SHP77 treated with DMSO at 0.1 percent for 48 hours (cell line): Measurements from ENCODE around the gene LTBP1.

ENCODE experiments used
- DNase-seq: peaks from one replicate; lab custom pipeline; 2025; lab: John Stamatoyannopoulos, UW

LTBP1 gene

DNA sequence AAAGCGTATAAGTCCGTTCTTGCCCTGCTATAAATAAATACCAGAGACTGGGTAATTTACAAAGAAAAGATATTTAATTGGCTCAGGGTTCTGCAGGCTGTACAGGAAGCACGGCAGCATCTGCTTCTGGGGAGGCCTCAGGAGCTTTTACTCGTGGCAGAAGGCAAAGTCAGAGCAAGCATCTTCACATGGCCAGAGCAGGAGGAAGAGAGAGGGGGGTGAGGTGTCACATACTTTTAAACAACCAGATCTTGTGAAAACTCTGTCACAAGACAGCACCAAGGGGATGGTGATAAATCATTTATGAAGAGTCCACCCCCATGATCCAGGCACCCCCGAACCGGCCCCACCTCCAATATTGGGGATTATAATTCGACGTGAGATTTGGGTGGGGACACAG, 130.6 kb downstream of the LTBP1 start:
- DNase-seq, result no peak

DNA sequence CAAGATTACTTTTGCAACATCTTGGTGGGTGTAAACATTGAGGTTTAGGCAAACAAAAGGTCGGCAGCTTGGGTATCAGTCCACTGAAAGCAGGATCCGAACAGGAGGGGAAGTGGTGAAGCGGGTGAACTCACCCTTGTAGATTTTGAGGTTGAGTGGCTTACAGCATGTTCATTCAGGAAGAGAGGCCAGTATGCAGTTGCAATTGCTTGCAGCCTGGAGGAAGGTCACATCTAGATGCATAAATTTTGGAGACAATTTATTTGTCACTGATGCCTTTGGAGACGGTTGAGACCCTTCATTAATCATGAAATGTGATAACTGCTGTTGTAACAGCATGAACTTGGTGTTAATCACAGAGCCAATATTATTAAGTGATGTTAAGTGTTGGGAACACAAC, 131.1 kb downstream of the LTBP1 start:
- DNase-seq, result no peak

DNA sequence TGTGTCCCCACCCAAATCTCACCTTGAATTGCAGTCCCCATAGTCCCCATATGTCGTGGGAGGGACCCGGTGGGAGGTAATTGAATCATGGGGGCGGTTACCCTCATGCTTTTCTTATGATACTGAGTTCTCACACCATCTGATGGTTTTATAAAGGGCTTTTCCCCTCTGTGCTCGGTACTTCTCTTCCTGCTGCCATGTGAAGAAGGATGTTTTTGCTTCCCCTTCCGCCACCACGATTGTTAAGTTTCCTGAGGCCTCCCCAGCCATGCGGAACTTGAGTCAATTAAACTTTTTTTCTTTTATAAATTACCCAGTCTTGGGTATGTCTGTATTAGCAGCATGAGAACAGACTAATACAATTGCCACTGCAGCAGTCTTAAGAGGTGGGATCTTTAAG, 134.9 kb downstream of the LTBP1 start:
- DNase-seq, result no peak

- DNase-seq, result no peak
Observed at GRCh38 chr2:33083699-33084387, 137.1 kb downstream of the LTBP1 start.

DNA sequence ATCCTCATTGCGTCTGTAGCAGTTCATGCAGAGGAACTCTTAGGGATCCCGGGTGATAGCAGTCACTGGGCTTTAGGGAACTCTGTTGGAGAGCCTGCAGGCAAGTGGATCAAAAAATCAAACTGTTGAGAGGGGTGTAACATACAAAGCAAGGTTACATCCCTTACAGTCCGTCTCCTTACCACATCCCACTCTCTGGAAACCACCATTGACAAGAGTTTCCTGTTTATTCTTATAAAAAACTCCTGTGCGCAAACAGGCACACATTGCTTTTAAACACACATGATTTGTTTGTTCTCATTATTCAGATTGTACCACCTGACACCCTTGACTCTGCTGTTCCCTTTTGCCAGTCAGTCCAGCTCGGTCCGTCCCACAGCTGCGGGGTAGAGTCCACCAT, 137.7 kb downstream of the LTBP1 start:
- DNase-seq, result no peak

- DNase-seq, result no peak
Observed at GRCh38 chr2:33085646-33086045, 138.9 kb downstream of the LTBP1 start.

- no peak for DNase-seq
Observed at GRCh38 chr2:33086400-33087015, 139.8 kb downstream of the LTBP1 start.

GRCh38 chr2:33090553-33091134, 143.9 kb downstream of the LTBP1 start:
- DNase-seq, result no peak

- DNase-seq, result no peak
Observed at GRCh38 chr2:33091541-33092123, 144.9 kb downstream of the LTBP1 start.

DNA sequence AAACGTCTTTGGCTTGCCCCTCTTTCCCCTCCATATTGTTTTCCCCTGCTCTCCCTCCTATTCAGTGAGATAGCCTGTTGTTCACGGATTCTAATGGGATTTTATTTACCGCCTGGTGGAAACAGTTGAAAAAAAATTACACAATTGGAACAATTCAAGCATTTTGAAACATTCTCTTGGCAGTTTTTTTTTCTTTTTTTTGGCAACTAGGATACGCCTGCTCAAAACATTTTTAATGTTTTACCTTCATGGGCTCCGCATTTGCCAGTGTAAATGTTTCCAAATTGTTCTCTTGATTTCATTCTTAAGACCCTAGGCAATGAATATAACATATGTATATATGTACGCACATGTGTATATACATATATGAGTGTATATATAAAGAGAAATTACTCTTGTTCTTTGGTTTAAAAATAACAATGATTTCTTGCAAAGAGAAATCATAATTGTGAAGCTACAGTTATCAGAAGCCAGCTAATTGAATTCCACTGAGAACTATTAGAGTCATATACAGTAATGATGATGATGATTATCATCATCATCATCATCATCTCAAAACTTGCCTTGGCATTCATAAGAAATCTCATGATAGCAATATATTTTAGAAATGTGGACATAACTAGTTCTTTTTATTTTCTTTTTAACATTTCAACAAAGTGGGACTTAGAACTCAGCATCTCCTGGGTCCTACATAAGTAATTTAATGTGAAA, 146.7 kb downstream of the LTBP1 start:
- no peak for DNase-seq

DNA sequence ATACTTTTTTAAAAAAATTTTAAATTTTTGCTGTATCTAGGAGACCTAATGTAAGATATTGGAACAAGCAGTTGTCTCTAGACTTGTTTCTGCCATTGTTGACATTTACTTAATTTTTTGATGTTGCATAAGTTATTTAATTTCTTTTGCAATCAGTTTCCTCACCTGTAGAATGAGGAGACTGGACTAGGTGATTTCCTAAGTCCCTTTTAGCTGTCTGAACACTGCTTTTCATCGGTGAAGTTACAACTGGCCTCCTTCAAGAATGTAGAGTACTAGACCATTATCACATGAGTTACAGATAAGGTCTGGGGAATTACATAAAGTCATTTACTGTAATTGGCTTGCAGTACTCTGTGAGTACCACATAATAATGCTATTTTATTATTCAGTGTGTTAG, 147.6 kb downstream of the LTBP1 start:
- no peak for DNase-seq

- no peak for DNase-seq
Observed at GRCh38 chr2:33099989-33100388, 153.2 kb downstream of the LTBP1 start.

- DNase-seq, result no peak
Observed at GRCh38 chr2:33100921-33101320, 154.2 kb downstream of the LTBP1 start.

- no peak for DNase-seq
Observed at GRCh38 chr2:33104052-33104623, 157.4 kb downstream of the LTBP1 start.

- no peak for DNase-seq
Observed at GRCh38 chr2:33104726-33105125, 158.0 kb downstream of the LTBP1 start.

DNA sequence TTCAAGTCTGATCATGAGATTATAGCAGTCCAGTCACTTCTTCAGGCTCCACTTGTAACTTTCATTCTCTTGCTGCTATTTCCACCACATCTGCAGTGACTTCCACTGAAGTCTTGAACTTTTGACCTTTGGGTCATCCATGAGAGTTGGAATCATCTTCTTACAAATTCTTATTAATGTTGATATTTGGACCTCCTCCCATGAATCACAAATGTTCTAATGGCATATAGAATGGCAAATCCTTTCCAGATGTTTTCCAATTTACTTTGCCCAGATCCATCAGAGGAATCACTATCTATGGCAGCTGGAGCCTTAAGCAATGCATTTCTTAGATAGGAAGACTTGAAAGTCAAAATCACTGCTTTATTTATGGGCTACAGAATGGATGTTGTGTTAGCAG, 159.4 kb downstream of the LTBP1 start:
- DNase-seq, result no peak

DNA sequence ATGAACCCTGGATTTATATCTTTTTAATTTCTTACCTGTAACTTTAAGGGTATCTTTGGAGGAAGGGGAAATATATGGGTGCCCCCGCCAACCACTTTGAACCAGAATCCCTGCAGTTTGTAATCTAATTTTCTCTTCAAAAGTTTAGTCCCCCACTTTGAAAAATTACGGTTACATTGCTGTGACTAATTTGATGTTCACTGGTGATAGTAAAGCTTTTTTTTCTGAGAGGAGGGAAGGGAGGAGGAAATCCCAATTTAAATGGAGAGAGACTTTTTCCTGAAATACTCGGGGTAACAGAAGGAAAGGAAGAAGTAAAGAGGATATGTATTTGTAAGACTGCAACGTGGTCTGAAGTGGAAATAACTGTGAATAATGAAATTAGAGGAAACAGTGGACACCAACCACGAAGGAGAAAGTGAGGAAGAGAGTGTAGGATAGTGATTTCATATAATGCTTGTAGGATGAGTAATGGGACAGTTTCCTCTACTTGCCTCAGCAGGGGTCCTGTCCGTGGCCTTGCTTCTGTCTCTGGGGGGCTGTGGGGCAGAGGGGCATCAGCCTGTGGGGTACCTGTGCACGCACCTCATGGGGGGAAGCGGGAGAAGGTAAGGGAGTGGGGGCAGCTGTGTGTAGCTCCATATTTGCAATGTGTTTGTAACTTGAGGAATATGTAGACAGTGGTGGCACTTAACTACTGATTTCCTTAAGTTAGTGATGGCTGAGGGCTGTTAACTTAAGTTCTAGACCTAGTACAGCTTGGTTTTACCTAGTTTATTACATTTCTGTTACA, 161.1 kb downstream of the LTBP1 start:
- no peak for DNase-seq

- DNase-seq, result no peak
Observed at GRCh38 chr2:33108483-33109443, 162.0 kb downstream of the LTBP1 start.

DNA sequence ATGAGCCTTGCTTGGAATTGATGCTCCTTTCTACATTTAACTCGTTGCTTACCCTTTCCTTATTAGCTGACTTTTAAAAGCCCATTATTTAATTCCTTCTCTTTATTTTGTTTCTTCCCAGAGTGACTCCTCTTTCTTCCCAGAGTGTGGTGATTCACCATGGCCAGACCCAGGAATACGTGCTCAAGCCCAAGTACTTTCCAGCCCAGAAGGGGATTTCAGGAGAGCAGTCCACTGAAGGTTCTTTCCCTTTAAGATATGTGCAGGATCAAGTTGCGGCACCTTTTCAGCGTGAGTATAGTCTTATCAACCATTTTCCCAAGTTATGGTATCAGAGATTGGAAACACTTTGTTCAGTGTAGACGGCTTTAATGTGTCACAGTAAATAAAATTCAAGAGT, 163.7 kb downstream of the LTBP1 start:
- DNase-seq, result no peak

DNA sequence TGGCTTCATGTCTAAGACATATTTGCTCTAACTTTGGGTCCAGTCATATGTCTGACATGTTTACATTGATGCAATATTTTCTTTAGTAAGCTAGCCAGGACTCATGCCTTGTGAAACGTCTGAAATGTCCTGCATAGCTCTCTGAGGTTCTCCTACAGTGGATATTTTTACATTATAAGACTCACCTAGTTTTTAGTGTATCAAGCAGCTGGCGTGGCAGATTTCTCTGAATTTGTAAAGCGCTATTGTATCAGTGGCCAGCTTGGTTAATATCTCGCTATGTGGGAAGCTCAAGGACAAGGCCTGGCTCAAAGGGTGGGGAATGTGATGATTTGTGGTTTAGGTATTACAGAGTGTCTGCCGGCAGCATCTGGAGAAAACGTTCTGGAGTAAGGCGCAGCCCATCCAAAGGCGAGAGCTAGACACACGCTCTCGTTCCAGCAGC, 164.3 kb downstream of the LTBP1 start:
- DNase-seq, result no peak
